Measurements from ENCODE around the gene CADM4. TPM values are rescaled to one million over a fixed set of nuclear protein-coding genes. Genes with fewer than 3 reads are reported as not detected.

Gene CADM4
- total RNA-seq, 3 donors from 2014 or later: 1.2 to 26.2 (median 3.4) TPM

GRCh38 chr19:43594710-43595604, 44.7 kb downstream of the CADM4 start:
- ATAC-seq: peak; percentile 60
- intact Hi-C loops (cut with DNase I, micrococcal nuclease): loop anchor here in 1 of 2 donors (2.0 kb wide), 1 partner anchor 60 kb away; no protein-coding TSS in a partner anchor

GRCh38 chr19:43594081-43594697, 45.5 kb downstream of the CADM4 start:
- no peak for ATAC-seq
- Histone ChIP-seq H3K36me3 (ENCODE audit: low read depth) (no peaks in the 10 kb centered on the region), H3K9me3 (no peaks in the 10 kb centered on the region), H3K4me1 (ENCODE audit: low read depth) (peaks cover 36% of the 10 kb centered on the region), H3K4me3 (no peak overlapping the region)
- no peak for TF ChIP-seq CTCF (IDR thresholded peaks at IDR 0.05)
- DNase-seq: no peak
- intact Hi-C loops (cut with DNase I, micrococcal nuclease): loop anchor here in 1 of 2 donors (2.0 kb wide), 1 partner anchor 59 kb away; no protein-coding TSS in a partner anchor

More at GRCh38 chr19:43594710-43595604, 44.7 kb downstream of the CADM4 start:
- peak; percentile 64 for TF ChIP-seq CTCF (IDR thresholded peaks at IDR 0.05)
- Histone ChIP-seq H3K9me3 (no peaks in the 10 kb centered on the region), H3K36me3 (ENCODE audit: low read depth) (no peaks in the 10 kb centered on the region), H3K4me1 (ENCODE audit: low read depth) (peaks cover 36% of the 10 kb centered on the region), H3K4me3 (peak overlapping the region; percentile 29)
- DNase-seq: peak; percentile 66 to 83 (median 75)

GRCh38 chr19:43592800-43593350, 46.8 kb downstream of the CADM4 start:
- H3K9me3 ChIP-seq: no peaks in the 10 kb centered on the region
- intact Hi-C loops (cut with DNase I, micrococcal nuclease): no loop called here
- H3K4me1 ChIP-seq (ENCODE audit: low read depth): peaks cover 33% of the 10 kb centered on the region
- H3K4me3 ChIP-seq: no peak overlapping the region
- ATAC-seq: no peak
- DNase-seq: no peak
- no peaks in the 10 kb centered on the region for H3K36me3 ChIP-seq (ENCODE audit: low read depth)
- no peak for TF ChIP-seq CTCF (IDR thresholded peaks at IDR 0.05)

GRCh38 chr19:43591904-43592772, 47.5 kb downstream of the CADM4 start:
- peaks cover 26% of the 10 kb centered on the region for H3K4me1 ChIP-seq (ENCODE audit: low read depth)
- ATAC-seq: no peak

More at GRCh38 chr19:43591904-43592772, 47.5 kb downstream of the CADM4 start:
- intact Hi-C loops (cut with DNase I, micrococcal nuclease): no loop called here
- no peaks in the 10 kb centered on the region for H3K9me3 ChIP-seq
- no peaks in the 10 kb centered on the region for H3K36me3 ChIP-seq (ENCODE audit: low read depth)
- DNase-seq: peak in 1 of 3 donors; percentile 50
- no peak for TF ChIP-seq CTCF (IDR thresholded peaks at IDR 0.05)
- H3K4me3 ChIP-seq: no peak overlapping the region

Data from mucosa of descending colon (tissue), 3 donors.